Stimulated activated CD4-positive, alpha-beta T cell treated with anti-CD3 and anti-CD28 coated beads, Interleukin-12 subunit alpha, Interleukin-12 subunit beta, amount 100 ng/mL, for 4 hours (primary cell): ENCODE measurements around the gene NHERF1.
A peak's percentile ranks its signal among the peaks of the same experiment; 100 is the strongest.

Source experiments
- DNase-seq: peaks from one replicate; pipeline ENCODE4 v3.0.0-alpha.2; 2020

Gene NHERF1

GRCh38 chr17:74769856-74770497 lies 21.5 kb downstream of the NHERF1 start:
- no peak for DNase-seq

- peak; percentile 67 for DNase-seq
Observed at GRCh38 chr17:74770498-74771318, 22.3 kb downstream of the NHERF1 start.

DNA sequence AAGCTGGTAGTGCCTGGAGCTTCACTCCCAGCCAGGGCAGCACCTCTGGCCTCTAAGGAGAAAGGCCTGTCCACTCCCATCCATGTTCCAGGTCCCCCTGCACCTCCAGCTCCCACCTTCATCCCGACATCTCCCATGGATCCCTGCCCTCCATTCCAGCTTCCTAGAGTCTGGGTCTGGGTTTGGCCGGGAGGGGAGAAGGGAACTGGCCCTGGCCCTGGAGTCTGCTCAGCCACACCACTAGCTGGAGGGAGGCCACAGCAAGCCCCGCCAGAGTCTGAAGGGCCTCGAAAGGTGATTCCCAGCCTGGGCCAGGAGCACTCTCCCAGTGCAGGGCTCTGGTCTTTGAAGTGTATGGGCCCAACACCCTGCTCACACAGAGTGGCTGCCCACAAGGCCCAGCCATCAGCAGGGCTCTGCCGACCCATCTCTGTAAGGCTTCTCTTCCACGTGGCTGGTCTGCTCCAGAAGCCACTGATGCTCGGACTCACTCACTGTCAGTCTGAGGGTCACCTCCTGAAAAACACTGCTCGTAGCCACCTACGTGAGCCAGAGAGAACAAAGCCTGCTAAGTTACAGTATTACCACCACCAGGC lies 23.0 kb downstream of the NHERF1 start:
- no peak for DNase-seq

DNA sequence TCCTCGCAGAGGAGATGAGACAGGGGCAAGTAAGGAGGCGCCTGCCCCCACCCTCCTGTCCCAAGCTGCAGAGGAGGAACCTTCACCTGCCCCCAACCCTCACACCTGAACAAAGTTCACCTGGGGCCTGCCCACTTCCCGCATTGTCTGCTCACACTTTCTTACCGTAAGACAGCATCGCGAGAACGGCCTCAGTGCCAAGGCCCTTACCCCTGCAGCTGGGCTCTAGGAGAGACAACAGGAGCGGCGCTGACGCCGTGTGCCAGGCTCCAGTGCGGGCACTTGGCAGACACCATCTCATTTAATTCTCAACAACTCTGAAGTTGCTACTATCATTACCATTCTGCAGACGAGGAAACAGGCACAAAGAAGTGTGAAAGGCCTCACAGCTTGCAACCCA lies 23.6 kb downstream of the NHERF1 start:
- DNase-seq, result no peak

GRCh38 chr17:74773414-74773813 lies 25.0 kb downstream of the NHERF1 start:
- DNase-seq, result no peak

DNA sequence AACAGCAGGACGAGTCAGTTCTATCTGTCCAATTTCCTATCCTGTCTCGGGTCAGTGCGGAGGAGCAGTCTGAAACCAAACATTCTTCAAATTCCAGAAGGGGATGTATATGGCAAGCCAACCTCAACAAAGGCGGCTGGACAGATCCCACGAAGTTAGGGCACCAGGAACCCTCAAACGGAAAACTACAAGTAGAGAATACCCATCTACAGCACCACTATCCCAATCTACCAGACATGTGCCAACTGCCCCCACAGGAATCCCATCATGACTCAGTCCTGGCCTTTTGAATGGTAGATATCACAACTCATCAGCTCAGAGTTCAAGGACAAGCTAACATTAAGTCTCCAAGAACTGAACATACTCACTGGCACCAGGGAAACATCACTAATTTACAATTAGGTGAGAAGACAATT lies 25.5 kb downstream of the NHERF1 start:
- no peak for DNase-seq

DNA sequence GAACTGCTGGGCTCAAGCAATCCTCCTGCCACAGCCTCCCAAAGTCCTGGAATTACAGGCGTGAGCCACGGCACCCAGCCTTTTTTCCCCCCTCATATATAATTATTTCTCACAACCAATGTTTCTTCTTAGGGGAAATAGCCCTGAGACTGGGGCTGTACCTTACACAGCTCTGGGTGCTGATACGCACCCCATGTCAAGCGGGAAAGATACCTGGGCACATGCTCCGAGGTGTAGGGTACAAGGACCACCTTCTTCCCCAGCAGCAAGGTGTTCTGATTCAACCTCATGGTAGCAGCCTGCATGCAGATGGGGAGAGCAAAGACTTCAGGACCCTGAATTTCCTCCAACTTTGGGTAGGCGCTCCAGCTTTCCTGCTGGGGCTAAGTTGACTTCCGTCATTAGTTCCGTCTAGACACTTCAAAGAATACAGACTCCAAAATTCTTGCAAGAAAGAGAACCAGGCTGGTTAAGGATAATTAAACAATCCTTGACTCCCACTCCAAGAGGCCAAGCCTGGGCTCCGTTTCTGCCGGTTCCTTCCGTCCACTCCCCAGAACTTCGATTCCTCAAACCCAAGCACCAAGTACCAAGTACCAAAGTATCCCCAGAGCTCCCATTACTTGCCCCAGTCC lies 27.1 kb downstream of the NHERF1 start:
- DNase-seq, result no peak

DNA sequence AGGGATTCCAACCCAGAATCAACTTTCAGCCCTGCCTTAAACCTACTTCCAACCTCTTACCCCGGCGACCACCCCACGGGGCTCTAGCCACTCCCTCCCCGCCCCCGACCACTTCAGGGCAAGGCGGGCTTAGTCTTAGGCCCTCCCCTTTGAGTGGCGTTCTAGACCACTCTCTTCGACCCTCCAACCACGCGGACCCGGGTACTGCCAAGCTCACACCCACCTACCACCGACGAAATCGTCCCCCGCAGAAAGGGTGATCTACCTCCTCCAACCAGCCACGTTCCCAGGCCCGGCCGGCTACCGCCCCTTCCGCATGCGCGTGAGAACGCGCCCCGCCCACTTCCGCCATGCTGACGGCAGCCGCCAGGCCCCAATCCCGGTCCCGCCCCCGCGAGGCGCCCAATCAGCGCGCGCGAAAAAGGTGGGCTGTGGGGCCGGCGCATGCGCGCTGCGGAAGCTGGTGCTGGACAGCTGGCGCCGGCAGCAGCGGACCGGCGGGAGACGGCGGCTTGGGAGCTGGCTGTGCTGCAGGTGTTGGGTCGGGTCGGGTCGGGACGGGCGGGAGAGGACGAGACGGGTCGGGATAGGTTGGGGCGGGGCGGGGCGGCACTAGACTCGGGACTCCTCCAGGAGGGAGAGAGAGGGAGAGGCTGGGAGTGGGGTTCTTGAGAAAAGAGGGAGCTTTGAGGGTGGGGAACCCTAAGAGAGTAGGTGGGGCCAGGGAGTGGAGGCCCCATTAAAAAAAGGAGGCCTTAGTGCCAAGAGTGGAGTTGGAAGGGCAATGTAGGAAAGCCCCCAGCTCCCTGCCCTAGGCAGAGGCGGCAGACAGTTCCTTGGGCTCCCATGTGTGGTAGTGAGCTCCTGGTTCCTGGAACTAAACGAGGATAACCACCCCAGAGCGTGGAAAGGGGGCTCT lies 27.9 kb downstream of the NHERF1 start, which contains the start of gene NAT9:
TSS of gene NAT9 (minus strand) at position 302 of the 919 bp plus-strand sequence. CDS start 647 bp downstream, outside the sequence.
- DNase-seq, result peak; percentile 100

DNA sequence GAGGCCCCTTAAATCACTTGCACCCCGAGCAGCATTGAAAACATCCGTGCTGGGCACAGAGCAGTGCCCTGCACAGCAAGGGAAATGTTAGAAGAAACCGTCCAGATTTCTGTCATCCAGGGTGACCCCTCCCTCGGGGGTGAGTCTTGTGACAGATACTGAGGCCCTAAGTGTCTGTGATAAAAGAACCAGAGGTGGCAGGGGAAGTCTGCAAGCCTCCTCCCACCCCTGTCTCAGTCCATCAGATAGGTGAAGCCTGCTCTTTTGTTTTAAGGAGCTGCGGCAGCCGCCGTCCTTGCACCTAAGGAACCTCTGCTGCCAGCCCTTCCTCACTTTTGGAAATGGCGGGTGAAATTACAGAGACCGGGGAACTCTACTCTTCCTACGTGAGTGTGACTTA lies 28.6 kb downstream of the NHERF1 start:
- no peak for DNase-seq

GRCh38 chr17:74777901-74778515 lies 29.6 kb downstream of the NHERF1 start:
- DNase-seq, result no peak

GRCh38 chr17:74778960-74779359 lies 30.5 kb downstream of the NHERF1 start:
- DNase-seq, result no peak

DNA sequence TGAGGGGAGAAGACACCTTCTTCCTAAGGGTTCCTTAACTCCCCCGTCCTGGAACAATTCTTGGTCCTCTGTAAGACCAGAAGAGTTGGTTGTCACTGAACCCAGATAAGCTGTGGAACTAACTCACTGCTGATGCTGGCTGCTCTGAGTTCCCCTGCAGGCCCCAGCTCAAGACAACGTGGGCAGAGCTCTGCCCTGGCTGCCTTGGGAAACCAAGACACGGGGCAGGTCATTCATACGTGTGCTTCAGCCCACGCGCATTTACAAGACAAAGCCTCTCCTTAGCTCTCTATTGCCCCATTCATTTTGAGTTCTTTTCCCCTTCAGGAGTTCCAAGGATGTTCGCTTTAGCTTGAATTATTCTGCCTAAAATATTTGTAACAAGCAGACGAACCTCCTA lies 31.1 kb downstream of the NHERF1 start:
- no peak for DNase-seq

GRCh38 chr17:74779948-74780400 lies 31.5 kb downstream of the NHERF1 start:
- peak; percentile 32 for DNase-seq

DNA sequence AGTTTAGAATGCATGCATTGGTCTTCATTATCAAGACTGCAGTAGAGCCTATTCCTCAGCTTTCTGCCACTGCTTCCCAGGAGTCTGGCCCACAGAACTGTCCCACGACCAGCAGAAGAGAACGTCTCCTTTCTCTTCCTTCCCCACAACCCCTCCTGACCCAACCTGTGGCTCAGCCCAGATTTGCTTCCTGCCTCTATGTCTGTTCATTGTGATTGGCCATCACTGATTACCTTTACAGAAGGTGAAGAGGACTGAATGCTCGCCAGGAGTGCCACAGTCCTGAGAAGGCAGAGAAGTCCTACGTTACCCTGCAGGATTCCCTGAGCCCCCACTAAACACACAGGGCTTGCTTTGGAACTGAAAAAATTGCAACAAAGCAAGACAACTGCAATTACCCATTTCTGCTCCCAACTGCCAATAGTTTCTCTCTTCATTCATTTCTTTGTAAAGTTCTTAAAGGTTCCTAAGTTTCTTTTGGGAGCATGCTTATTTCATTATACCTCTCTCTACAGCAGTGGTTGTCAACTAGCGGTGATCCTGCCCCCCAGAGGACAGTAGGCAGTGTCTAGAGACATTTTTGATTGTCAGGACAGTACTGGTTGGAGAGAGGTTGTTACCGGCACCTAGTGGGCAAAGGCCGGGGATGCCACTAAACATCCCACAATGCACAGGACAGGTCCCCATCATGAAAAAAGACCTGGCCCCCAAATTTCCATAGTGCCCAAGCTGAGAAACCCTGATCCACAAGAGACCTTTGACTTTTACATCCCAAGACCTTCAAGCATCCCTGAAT lies 32.2 kb downstream of the NHERF1 start:
- no peak for DNase-seq

DNA sequence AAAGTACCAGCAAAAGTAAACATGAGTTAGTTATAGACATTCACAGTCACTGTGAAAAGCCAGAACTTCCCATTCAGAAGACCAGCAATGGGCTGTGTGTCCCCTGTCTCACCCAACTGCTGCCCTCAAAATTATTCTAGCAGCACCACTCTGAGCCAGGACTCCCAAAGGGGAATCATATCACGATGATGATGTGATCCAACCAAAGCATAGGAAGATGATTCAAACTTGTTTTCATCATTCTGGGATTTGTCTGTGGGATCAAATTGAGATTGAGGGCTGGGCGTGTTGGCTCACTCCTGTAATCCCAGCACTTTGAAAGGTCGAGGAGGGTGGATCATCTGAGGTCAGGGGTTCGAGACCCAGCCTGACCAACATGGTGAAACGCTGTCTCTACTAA lies 34.1 kb downstream of the NHERF1 start:
- DNase-seq, result no peak

DNA sequence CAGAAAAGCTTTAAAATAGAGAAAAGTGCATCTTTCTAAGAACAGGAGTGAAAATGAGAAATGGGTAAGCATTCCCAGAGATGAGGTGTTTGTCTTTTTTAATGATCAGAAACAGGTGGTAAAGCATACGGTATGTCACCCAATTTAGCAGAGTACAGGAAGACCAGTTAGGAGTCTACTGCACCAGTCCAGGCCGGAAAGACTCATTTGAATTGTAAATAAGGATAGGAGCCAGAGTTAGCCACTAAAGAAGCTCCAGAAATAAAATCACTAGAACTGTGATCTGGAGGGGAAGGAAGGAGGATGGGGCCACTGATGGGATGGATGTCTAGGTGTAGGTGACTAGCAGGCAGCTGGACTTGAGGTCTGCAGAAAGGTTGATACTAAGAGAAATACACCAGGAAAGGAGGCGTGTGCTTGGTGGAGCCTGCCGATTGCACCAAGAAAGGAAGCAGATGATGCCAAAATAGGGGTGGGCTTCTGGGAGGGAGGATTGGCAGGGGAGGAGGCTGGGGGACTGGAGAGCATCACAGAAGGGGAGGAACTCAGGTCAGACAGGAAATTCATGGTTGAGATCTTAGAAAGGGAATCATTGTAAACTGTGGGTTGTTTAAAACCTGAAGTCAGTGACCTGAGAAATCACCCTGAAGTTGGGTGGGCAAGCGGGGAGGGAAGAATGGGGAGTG lies 35.8 kb downstream of the NHERF1 start:
- DNase-seq, result no peak

DNA sequence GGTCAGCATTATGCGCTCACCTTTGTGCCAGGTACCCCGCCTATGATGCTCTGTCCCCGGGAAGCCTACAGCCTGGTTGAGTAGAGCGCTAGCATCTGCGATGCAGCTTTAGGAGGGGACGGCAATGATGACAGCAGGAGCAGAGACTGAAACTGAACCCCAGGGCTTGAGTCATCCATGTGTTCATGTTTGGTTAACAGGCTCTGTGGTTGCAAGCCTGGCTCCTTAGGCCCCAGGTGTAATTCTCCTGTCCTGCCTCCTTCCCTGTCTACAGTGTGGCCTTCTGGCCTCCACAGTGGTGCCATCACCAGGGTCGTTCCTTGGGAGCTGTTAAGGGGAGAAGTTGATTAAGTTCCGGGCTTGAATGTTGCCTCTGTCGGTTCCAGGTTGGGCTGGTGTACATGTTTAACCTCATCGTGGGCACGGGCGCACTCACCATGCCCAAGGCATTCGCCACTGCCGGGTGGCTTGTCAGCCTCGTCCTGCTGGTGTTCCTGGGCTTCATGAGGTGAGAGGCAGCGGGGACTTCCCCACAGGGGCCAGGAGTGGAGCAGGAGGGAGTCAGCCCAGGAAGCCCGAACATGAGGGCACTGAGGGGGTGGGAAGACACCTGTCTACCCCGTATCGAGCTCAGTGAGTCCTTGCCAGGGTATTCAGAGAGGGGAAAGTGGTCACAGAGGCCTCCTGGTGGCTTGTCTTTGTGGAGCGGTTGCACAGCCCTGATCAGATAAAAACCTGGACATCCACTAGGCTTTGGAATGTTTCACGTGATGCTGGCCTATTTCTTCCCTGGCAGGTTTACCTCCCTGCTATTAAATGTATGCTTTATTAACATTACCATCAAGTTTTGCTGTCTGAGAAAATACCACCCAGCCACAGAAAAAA lies 36.9 kb downstream of the NHERF1 start:
- DNase-seq, result no peak

GRCh38 chr17:74785981-74786360 lies 37.5 kb downstream of the NHERF1 start:
- no peak for DNase-seq

GRCh38 chr17:74786431-74787055 lies 38.1 kb downstream of the NHERF1 start:
- DNase-seq, result no peak
